ENCODE measurements around the gene UCHL1.
A peak's percentile ranks its signal among the peaks of the same experiment; 100 is the strongest.
"Not testable (repeated sequence)": the region's sequence is repeated elsewhere in the genome, so short reads cannot be mapped to it uniquely, and the experiment has no call there.

Gene UCHL1

GRCh38 chr4:41294445-41295062 is 37.8 kb downstream of the UCHL1 start:
- DNase-seq, result peak; percentile 16

GRCh38 chr4:41296995-41297394 is 40.3 kb downstream of the UCHL1 start:
- DNase-seq, result no peak

- no peak for DNase-seq
Measured at GRCh38 chr4:41297832-41298231, 41.1 kb downstream of the UCHL1 start.

- no peak for DNase-seq
Measured at GRCh38 chr4:41299486-41299885, 42.8 kb downstream of the UCHL1 start.

- DNase-seq, result no peak
Measured at GRCh38 chr4:41301137-41301536, 44.4 kb downstream of the UCHL1 start.

GRCh38 chr4:41303372-41304118 is 46.8 kb downstream of the UCHL1 start:
- peak; percentile 28 for DNase-seq

GRCh38 chr4:41304221-41304620 is 47.5 kb downstream of the UCHL1 start:
- no peak for DNase-seq

- DNase-seq, result no peak
Measured at GRCh38 chr4:41305476-41305875, 48.7 kb downstream of the UCHL1 start.

- DNase-seq, result peak; percentile 4
Measured at GRCh38 chr4:41307638-41308037, 50.9 kb downstream of the UCHL1 start.

- DNase-seq, result no peak
Measured at GRCh38 chr4:41308398-41308797, 51.7 kb downstream of the UCHL1 start.

- not testable (repeated sequence) for DNase-seq
Measured at GRCh38 chr4:41315426-41315825, 58.7 kb downstream of the UCHL1 start.

- no peak for DNase-seq
Measured at GRCh38 chr4:41315862-41316261, 59.1 kb downstream of the UCHL1 start.
